Loucy (cell line): ENCODE data around the gene MICAL3.

Source experiments
- H2AFZ ChIP-seq: fragments of 200-600 bp; sonication (generic); 2 replicates; pipeline ENCODE4 v1.6.0; 2016; ENCODE audit warnings: antibody characterized with exemption, mild to moderate bottlenecking, low read length, moderate library complexity
- H3F3A ChIP-seq: fragments of 200-600 bp; 2 replicates; pipeline ENCODE4 v1.6.0; 2016; ENCODE audit warnings: antibody characterized with exemption, low read depth, mild to moderate bottlenecking
- H3K27me3 ChIP-seq: fragments of 200-600 bp; sonication (generic); 2 replicates; pipeline ENCODE4 v1.6.1; 2014; ENCODE audit warnings: low read length, mild to moderate bottlenecking; ENCODE audit not compliant: insufficient read depth, poor library complexity, severe bottlenecking
- H3K36me3 ChIP-seq: fragments of 200-600 bp; sonication (generic); 2 replicates; pipeline ENCODE4 v1.6.1; 2016; ENCODE audit warnings: low read length; ENCODE audit not compliant: insufficient read depth
- H3K4me1 ChIP-seq: fragments of 200-600 bp; sonication (generic); 2 replicates; pipeline ENCODE4 v1.5.1; 2014; ENCODE audit warnings: low read length, mild to moderate bottlenecking; ENCODE audit not compliant: insufficient read depth, poor library complexity, severe bottlenecking
- H3K4me2 ChIP-seq: fragments of 200-600 bp; sonication (generic); 2 replicates; pipeline ENCODE4 v1.6.0; 2014; ENCODE audit warnings: antibody characterized with exemption, low read length, low read depth, mild to moderate bottlenecking; ENCODE audit not compliant: poor library complexity, severe bottlenecking
- H3K4me3 ChIP-seq: fragments of 200-600 bp; sonication (generic); 2 replicates; pipeline ENCODE4 v1.5.1; 2014; ENCODE audit warnings: low read length, mild to moderate bottlenecking, mixed read lengths; ENCODE audit not compliant: poor library complexity, severe bottlenecking
- H3K79me2 ChIP-seq: fragments of 200-600 bp; sonication (generic); 2 replicates; pipeline ENCODE4 v1.6.1; 2014; ENCODE audit warnings: low read length; ENCODE audit not compliant: insufficient read depth
- H3K9ac ChIP-seq: fragments of 200-600 bp; sonication (generic); 2 replicates; pipeline ENCODE4 v1.6.0; 2014; ENCODE audit warnings: mild to moderate bottlenecking, low read depth, low read length, moderate library complexity; ENCODE audit not compliant: poor library complexity, severe bottlenecking
- H3K9me2 ChIP-seq: fragments of 200-600 bp; sonication (generic); replicated peaks from 2 replicates; pipeline ENCODE4 v1.6.1; 2016; ENCODE audit warnings: low read depth, low read length, mixed read lengths
- H3K9me3 ChIP-seq: fragments of 200-600 bp; sonication (generic); 2 replicates; pipeline ENCODE4 v1.6.1; 2014; ENCODE audit warnings: mild to moderate bottlenecking, antibody characterized with exemption, low read length, low read depth; ENCODE audit not compliant: insufficient read depth
- H4K20me1 ChIP-seq: fragments of 200-600 bp; sonication (generic); 2 replicates; pipeline ENCODE4 v1.6.0; 2014; ENCODE audit warnings: antibody characterized with exemption, low read length, mild to moderate bottlenecking; ENCODE audit not compliant: insufficient read depth, poor library complexity, severe bottlenecking
- CTCF ChIP-seq: fragments of 200-600 bp; sonication (generic); conservative IDR thresholded peaks from 2 replicates; pipeline ENCODE4 v1.5.1; 2014; ENCODE audit warnings: mild to moderate bottlenecking, antibody characterized with exemption, low read length
- EZH2phosphoT487 ChIP-seq: fragments of 200-600 bp; IDR thresholded peaks from 2 replicates; pipeline ENCODE4 v1.6.1; 2018; ENCODE audit warnings: antibody characterized with exemption, mild to moderate bottlenecking, moderate library complexity, borderline replicate concordance

MICAL3 gene

GRCh38 chr22:17914474-17914873 is 109.9 kb downstream of the MICAL3 start:
- no peak overlapping the region for H3K4me3 ChIP-seq
- H3K4me2 ChIP-seq: no peak overlapping the region
- peaks cover 17% of the 10 kb centered on the region for H3K4me1 ChIP-seq
- no peak overlapping the region for H3K9ac ChIP-seq
- no peaks in the 10 kb centered on the region for H3K9me3 ChIP-seq
- H3K36me3 ChIP-seq: no peaks in the 10 kb centered on the region
- H4K20me1 ChIP-seq: peaks cover 20% of the 10 kb centered on the region
- H3K27me3 ChIP-seq: no peaks in the 10 kb centered on the region
- TF ChIP-seq CTCF (no peak), EZH2phosphoT487 (no peak)
- no peaks in the 10 kb centered on the region for H3K9me2 ChIP-seq
- H3F3A ChIP-seq: no peaks in the 10 kb centered on the region
- H2AFZ ChIP-seq: no peak overlapping the region
- H3K79me2 ChIP-seq: peaks cover 96% of the 10 kb centered on the region

- H3K79me2 ChIP-seq: peaks cover 96% of the 10 kb centered on the region
- H4K20me1 ChIP-seq: peaks cover 20% of the 10 kb centered on the region
- H3K4me2 ChIP-seq: no peak overlapping the region
These were observed 110.5 kb downstream of the MICAL3 start for GRCh38 chr22:17913801-17914347.

GRCh38 chr22:17912945-17913721 is 111.2 kb downstream of the MICAL3 start:
- H3K27me3 ChIP-seq: no peaks in the 10 kb centered on the region
- H3K79me2 ChIP-seq: peaks cover 94% of the 10 kb centered on the region
- TF ChIP-seq CTCF (no peak), EZH2phosphoT487 (no peak)
- no peak overlapping the region for H3K4me3 ChIP-seq
- peaks cover 11% of the 10 kb centered on the region for H3K4me1 ChIP-seq
- no peaks in the 10 kb centered on the region for H3K9me3 ChIP-seq
- H3K36me3 ChIP-seq: no peaks in the 10 kb centered on the region
- H3F3A ChIP-seq: no peaks in the 10 kb centered on the region
- H3K9ac ChIP-seq: no peak overlapping the region
- H4K20me1 ChIP-seq: peaks cover 18% of the 10 kb centered on the region
- no peaks in the 10 kb centered on the region for H3K9me2 ChIP-seq
- H3K4me2 ChIP-seq: no peak overlapping the region
- no peak overlapping the region for H2AFZ ChIP-seq

More at GRCh38 chr22:17913801-17914347, 110.5 kb downstream of the MICAL3 start:
- TF ChIP-seq EZH2phosphoT487 (no peak), CTCF (no peak)
- Histone ChIP-seq H3K9ac (no peak overlapping the region), H3K36me3 (no peaks in the 10 kb centered on the region), H3K4me1 (peaks cover 12% of the 10 kb centered on the region), H3K4me3 (no peak overlapping the region), H3K9me3 (no peaks in the 10 kb centered on the region), H3K9me2 (no peaks in the 10 kb centered on the region), H3K27me3 (no peaks in the 10 kb centered on the region), H2AFZ (no peak overlapping the region), H3F3A (no peaks in the 10 kb centered on the region)
